ENCODE results near the gene RNF17. TPM values are rescaled to one million over a fixed set of nuclear protein-coding genes. Genes with fewer than 3 reads are reported as not detected.

The RNF17 gene
- total RNA-seq (not detected), polyA plus RNA-seq (ENCODE audit: insufficient read depth in 1 of 8, insufficient read length in 8 of 8, low replicate concordance in 1 of 8) (under 1 TPM in 6 of 8 donors, not detected in 2; 0.14 to 0.73 (median 0.32) TPM)
- long read RNA-seq, donor 1: 0 reads
- long read RNA-seq, donor 2: 0 reads
- long read RNA-seq, donor 3: 0 reads
- long read RNA-seq, donor 4: 0 reads
- long read RNA-seq, donor 5: 0 reads
- long read RNA-seq, donor 6, partial matches to known transcripts: 6 of 6 reads
- long read RNA-seq, donor 6, other reads (novel, unspliced or antisense): 0 of 6 reads
- long read RNA-seq, donor 7: 0 reads
- long read RNA-seq, donor 8: 0 reads
- long read RNA-seq, donor 9: 0 reads
- long read RNA-seq, donor 10: 0 reads
- long read RNA-seq, donor 11: 0 reads

DNA sequence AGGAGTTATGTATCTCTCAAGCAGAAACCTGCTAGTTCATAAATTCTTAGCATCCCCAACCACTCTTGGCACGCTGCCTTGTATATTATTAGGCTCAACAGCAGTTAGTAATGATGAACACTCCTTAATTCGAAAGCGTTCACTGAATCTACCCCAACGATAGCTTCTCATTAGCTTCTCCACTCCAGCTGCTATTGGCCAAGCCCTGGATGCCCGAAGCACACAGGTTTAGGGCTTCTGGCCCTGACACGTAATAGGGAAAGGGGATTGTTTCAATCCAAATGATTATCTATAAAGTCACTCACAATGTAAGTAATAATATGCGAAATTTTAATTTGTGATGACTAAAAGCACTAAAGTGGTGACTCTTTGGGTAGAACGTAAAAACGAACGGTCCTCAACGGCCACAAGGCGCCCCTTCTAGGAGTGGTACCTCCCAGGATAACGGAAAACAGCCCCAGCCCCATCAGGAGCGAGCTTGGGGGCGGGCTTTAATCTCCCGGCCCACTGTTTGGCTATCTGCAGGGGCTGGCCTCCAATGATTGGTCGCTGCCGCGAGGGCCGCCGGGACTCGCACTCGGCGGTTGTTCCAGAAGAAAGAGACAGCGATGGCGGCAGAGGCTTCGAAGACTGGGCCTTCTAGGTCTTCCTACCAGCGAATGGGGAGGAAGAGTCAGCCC is at the start of gene RNF17:
Gene RNF17, plus strand, starts transcription at position 574 of the 680 bp plus-strand sequence. Its CDS starts 35 bp downstream, at position 609.
- H3K4me1 ChIP-seq (ENCODE audit: control insufficient read depth, insufficient read depth, low read length): no peaks in the 10 kb centered on the region
- no peaks in the 10 kb centered on the region for H3K27me3 ChIP-seq (ENCODE audit: control insufficient read depth, insufficient read depth, low read length)
- H3K4me3 ChIP-seq (ENCODE audit: low read length): no peak within 1 kb of the TSS
- WGBS (ENCODE audit: insufficient coverage): 97% methylated on average over 19 of the region's 28 CpGs
- no peaks in the 10 kb centered on the region for H3K9me3 ChIP-seq (replicated peaks; ENCODE audit: control insufficient read depth, low read depth, low read length)
- no peak within 1 kb of the TSS for H3K27ac ChIP-seq (ENCODE audit: low read length)
- DNase-seq: no peak
- no peaks in the 10 kb centered on the region for H3K36me3 ChIP-seq (ENCODE audit: control insufficient read depth, insufficient read depth, low read length)

DNA sequence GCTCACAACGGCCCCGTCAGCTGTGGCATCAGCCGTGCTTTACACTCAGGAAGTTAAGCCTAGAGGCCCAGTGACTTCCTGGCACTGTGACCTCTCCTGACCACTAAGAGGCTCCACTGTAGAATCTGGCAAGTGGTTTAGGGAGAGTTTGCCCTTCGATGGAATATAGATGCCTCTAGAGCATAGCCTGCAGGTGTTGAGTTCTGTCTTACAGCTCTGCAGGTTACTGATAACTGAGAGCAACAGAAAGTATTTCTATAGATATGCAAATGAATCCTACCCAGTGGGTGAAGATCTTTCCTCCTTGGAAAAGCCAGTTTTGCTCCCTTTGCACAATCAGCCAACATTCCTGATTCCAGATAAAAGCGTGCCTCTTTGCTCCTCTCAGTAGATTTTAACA is 48.0 kb upstream of the RNF17 start:
- DNase-seq: no peak
- no peak overlapping the region for H3K27ac ChIP-seq (ENCODE audit: low read length)
- WGBS (ENCODE audit: insufficient coverage): 53% methylated on average over 3 of the region's 5 CpGs
- H3K36me3 ChIP-seq (ENCODE audit: control insufficient read depth, insufficient read depth, low read length): no peaks in the 10 kb centered on the region
- H3K4me3 ChIP-seq (ENCODE audit: low read length): no peak overlapping the region
- H3K27me3 ChIP-seq (ENCODE audit: control insufficient read depth, insufficient read depth, low read length): peaks cover 3% of the 10 kb centered on the region
- peaks cover 3% of the 10 kb centered on the region for H3K4me1 ChIP-seq (ENCODE audit: control insufficient read depth, insufficient read depth, low read length)
- no peaks in the 10 kb centered on the region for H3K9me3 ChIP-seq (replicated peaks; ENCODE audit: control insufficient read depth, low read depth, low read length)

DNA sequence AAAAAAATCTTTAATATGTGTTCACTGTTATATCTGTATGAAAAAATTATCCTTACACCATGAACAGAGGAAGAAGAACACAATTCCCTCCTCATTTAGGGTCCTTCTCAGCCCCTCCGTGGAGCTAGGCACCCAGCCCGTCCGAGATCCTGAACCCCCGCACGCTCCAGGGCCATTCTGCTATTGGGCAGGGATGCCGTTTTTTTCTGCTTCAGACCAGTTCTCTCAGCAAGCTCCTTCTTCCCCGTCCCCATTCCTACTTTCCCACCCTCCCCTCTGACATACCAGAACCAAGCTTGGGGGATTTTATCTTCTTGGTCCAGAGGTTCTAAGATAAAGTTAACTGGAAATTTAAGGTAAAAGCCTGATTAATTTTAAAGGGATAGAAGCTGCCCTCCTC is 47.5 kb upstream of the RNF17 start:
- Histone ChIP-seq H3K4me3 (ENCODE audit: low read length) (no peak overlapping the region), H3K9me3 (replicated peaks; ENCODE audit: control insufficient read depth, low read depth, low read length) (no peaks in the 10 kb centered on the region), H3K27ac (ENCODE audit: low read length) (no peak overlapping the region), H3K27me3 (ENCODE audit: control insufficient read depth, insufficient read depth, low read length) (peaks cover 3% of the 10 kb centered on the region), H3K4me1 (ENCODE audit: control insufficient read depth, insufficient read depth, low read length) (peaks cover 3% of the 10 kb centered on the region), H3K36me3 (ENCODE audit: control insufficient read depth, insufficient read depth, low read length) (no peaks in the 10 kb centered on the region)
- WGBS (ENCODE audit: insufficient coverage): 31% methylated on average over 6 of the region's 7 CpGs
- DNase-seq: no peak

- DNase-seq: no peak
- 85% methylated on average over 4 of the region's 4 CpGs for WGBS (ENCODE audit: insufficient coverage)
- H3K36me3 ChIP-seq (ENCODE audit: control insufficient read depth, insufficient read depth, low read length): no peaks in the 10 kb centered on the region
- peaks cover 3% of the 10 kb centered on the region for H3K27me3 ChIP-seq (ENCODE audit: control insufficient read depth, insufficient read depth, low read length)
- H3K4me1 ChIP-seq (ENCODE audit: control insufficient read depth, insufficient read depth, low read length): peaks cover 3% of the 10 kb centered on the region
- H3K4me3 ChIP-seq (ENCODE audit: low read length): no peak overlapping the region
- H3K9me3 ChIP-seq (replicated peaks; ENCODE audit: control insufficient read depth, low read depth, low read length): no peaks in the 10 kb centered on the region
- H3K27ac ChIP-seq (ENCODE audit: low read length): no peak overlapping the region
Measured at GRCh38 chr13:24717217-24717616, 46.8 kb upstream of the RNF17 start.

DNA sequence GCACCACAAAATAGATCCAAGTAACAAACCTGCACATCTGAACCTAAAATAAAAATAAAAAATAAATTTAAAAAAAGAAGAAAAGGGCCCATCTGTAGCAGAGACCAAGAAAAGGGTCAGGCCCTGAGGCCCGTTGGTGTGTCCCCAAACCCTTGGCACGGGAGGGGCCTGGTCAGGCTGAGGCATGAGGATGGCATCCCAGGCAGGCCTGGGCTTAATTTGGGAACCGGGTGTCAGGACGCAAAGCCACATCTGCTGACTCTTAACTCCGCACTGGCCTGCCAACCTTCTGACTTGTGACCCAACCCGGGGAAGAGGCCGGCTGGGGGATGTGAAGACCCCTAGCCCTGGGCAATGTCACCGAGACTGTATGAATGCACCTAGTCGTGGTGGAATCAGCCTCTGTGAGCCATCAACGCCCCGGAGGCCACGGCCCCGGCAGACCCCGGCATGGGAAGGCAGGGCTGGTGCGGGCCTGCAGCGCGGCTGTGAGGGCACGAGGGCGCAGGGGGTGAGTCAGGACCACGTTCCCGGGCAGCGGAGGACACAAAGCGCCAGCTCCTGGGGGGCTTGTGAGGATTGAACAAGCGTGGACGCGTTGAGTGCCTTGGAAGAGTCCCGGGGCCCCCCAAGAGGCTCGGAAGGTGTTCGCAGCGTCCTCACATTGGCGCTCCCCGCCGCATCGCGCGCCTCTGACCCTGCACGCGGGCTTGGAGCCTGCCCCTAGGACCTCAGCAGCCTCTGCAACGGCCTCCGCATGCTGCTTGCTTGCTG is 45.6 kb upstream of the RNF17 start:
- H3K36me3 ChIP-seq (ENCODE audit: control insufficient read depth, insufficient read depth, low read length): no peaks in the 10 kb centered on the region
- DNase-seq: no peak
- 82% methylated on average over 40 of the region's 40 CpGs for WGBS (ENCODE audit: insufficient coverage)
- H3K27me3 ChIP-seq (ENCODE audit: control insufficient read depth, insufficient read depth, low read length): peaks cover 3% of the 10 kb centered on the region
- H3K27ac ChIP-seq (ENCODE audit: low read length): no peak overlapping the region
- H3K9me3 ChIP-seq (replicated peaks; ENCODE audit: control insufficient read depth, low read depth, low read length): no peaks in the 10 kb centered on the region
- H3K4me1 ChIP-seq (ENCODE audit: control insufficient read depth, insufficient read depth, low read length): no peaks in the 10 kb centered on the region
- no peak overlapping the region for H3K4me3 ChIP-seq (ENCODE audit: low read length)

- no peak overlapping the region for H3K4me3 ChIP-seq (ENCODE audit: low read length)
- DNase-seq: no peak
- H3K27me3 ChIP-seq (ENCODE audit: control insufficient read depth, insufficient read depth, low read length): peaks cover 3% of the 10 kb centered on the region
- no peaks in the 10 kb centered on the region for H3K9me3 ChIP-seq (replicated peaks; ENCODE audit: control insufficient read depth, low read depth, low read length)
- H3K27ac ChIP-seq (ENCODE audit: low read length): no peak overlapping the region
- H3K4me1 ChIP-seq (ENCODE audit: control insufficient read depth, insufficient read depth, low read length): no peaks in the 10 kb centered on the region
- WGBS (ENCODE audit: insufficient coverage): 86% methylated on average over 12 of the region's 12 CpGs
- H3K36me3 ChIP-seq (ENCODE audit: control insufficient read depth, insufficient read depth, low read length): no peaks in the 10 kb centered on the region
Measured at GRCh38 chr13:24719139-24719538, 44.8 kb upstream of the RNF17 start.

GRCh38 chr13:24723206-24723605 is 40.8 kb upstream of the RNF17 start:
- Histone ChIP-seq H3K27ac (ENCODE audit: low read length) (no peak overlapping the region), H3K36me3 (ENCODE audit: control insufficient read depth, insufficient read depth, low read length) (no peaks in the 10 kb centered on the region), H3K4me3 (ENCODE audit: low read length) (no peak overlapping the region), H3K27me3 (ENCODE audit: control insufficient read depth, insufficient read depth, low read length) (peaks cover 3% of the 10 kb centered on the region), H3K4me1 (ENCODE audit: control insufficient read depth, insufficient read depth, low read length) (no peaks in the 10 kb centered on the region), H3K9me3 (replicated peaks; ENCODE audit: control insufficient read depth, low read depth, low read length) (no peaks in the 10 kb centered on the region)
- 82% methylated on average over 9 of the region's 12 CpGs for WGBS (ENCODE audit: insufficient coverage)
- DNase-seq: no peak

- 40% methylated on average over 1 of the region's 2 CpGs for WGBS (ENCODE audit: insufficient coverage)
- DNase-seq: peak; percentile 47
- Histone ChIP-seq H3K36me3 (ENCODE audit: control insufficient read depth, insufficient read depth, low read length) (no peaks in the 10 kb centered on the region), H3K9me3 (replicated peaks; ENCODE audit: control insufficient read depth, low read depth, low read length) (no peaks in the 10 kb centered on the region), H3K4me1 (ENCODE audit: control insufficient read depth, insufficient read depth, low read length) (no peaks in the 10 kb centered on the region), H3K4me3 (ENCODE audit: low read length) (no peak overlapping the region), H3K27me3 (ENCODE audit: control insufficient read depth, insufficient read depth, low read length) (peaks cover 3% of the 10 kb centered on the region), H3K27ac (ENCODE audit: low read length) (no peak overlapping the region)
Measured at GRCh38 chr13:24724714-24725113, 39.3 kb upstream of the RNF17 start.

DNA sequence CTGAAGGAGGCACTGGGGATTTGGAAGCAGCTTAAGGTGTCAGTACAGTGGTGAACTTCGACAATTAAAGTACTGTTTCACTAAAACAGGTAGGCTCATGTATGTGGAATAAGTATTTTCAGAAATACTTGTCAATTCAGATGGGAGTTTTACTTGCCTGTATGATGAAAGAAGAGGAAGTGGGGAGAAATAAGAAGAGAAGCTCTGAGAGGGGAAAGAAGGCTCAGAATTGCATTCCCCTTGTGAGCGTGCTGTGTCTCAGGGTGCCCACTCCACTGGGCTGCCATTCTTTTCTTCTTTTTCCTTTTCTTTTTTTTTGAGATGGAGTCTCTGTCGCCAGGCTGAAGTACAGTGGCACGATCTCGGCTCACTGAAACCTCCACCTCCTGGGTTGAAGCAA is 38.6 kb upstream of the RNF17 start:
- Histone ChIP-seq H3K36me3 (ENCODE audit: control insufficient read depth, insufficient read depth, low read length) (no peaks in the 10 kb centered on the region), H3K4me3 (ENCODE audit: low read length) (no peak overlapping the region), H3K27ac (ENCODE audit: low read length) (no peak overlapping the region), H3K9me3 (replicated peaks; ENCODE audit: control insufficient read depth, low read depth, low read length) (no peaks in the 10 kb centered on the region), H3K27me3 (ENCODE audit: control insufficient read depth, insufficient read depth, low read length) (no peaks in the 10 kb centered on the region), H3K4me1 (ENCODE audit: control insufficient read depth, insufficient read depth, low read length) (no peaks in the 10 kb centered on the region)
- no peak for DNase-seq
- 90% methylated on average over 4 of the region's 5 CpGs for WGBS (ENCODE audit: insufficient coverage)

All from muscle of leg (tissue), 16 donors.